Hippocampal formation (tissue), 2 donors: ENCODE results near the gene SOWAHC.
"Not testable (repeated sequence)": the region's sequence is repeated elsewhere in the genome, so short reads cannot be mapped to it uniquely, and the experiment has no call there.

ENCODE experiments used
- DNase-seq, 2 donors: peaks; one replicate each; lab custom pipeline; 2025; lab: John Stamatoyannopoulos, UW

Gene SOWAHC

GRCh38 chr2:109613922-109614714 lies at the start of gene SOWAHC, which contains the start of gene SEPTIN10:
SOWAHC (plus strand) TSS chr2:109614364; CDS start chr2:109614490, 126 bp downstream.
SEPTIN10 (minus strand) TSS chr2:109613966; CDS start chr2:109613827, 139 bp downstream.
- peak; percentile 93 for DNase-seq

GRCh38 chr2:109575373-109575772 lies 38.8 kb upstream of the SOWAHC start:
- no peak for DNase-seq

- DNase-seq, result not testable (repeated sequence)
These were observed 36.5 kb upstream of the SOWAHC start for GRCh38 chr2:109577630-109578029.

- DNase-seq, result no peak
These were observed 31.0 kb upstream of the SOWAHC start for GRCh38 chr2:109582928-109583895.

GRCh38 chr2:109586687-109587086 lies 27.5 kb upstream of the SOWAHC start:
- DNase-seq, result no peak

GRCh38 chr2:109591206-109591605 lies 23.0 kb upstream of the SOWAHC start:
- DNase-seq, result no peak

- no peak for DNase-seq
These were observed 21.3 kb upstream of the SOWAHC start for GRCh38 chr2:109592905-109593304.

GRCh38 chr2:109594246-109594885 lies 19.8 kb upstream of the SOWAHC start:
- DNase-seq, result no peak

- DNase-seq, result no peak
These were observed 18.5 kb upstream of the SOWAHC start for GRCh38 chr2:109595644-109596043.

- DNase-seq, result no peak
These were observed 16.9 kb upstream of the SOWAHC start for GRCh38 chr2:109597283-109597682.

GRCh38 chr2:109601783-109602182 lies 12.4 kb upstream of the SOWAHC start:
- no peak for DNase-seq

- DNase-seq, result no peak
These were observed 11.5 kb upstream of the SOWAHC start for GRCh38 chr2:109602617-109603188.

GRCh38 chr2:109604597-109604996 lies 9.6 kb upstream of the SOWAHC start:
- DNase-seq, result no peak

- no peak for DNase-seq
These were observed 6.4 kb upstream of the SOWAHC start for GRCh38 chr2:109607766-109608165.

- no peak for DNase-seq
These were observed 4.7 kb upstream of the SOWAHC start for GRCh38 chr2:109609352-109610024.

GRCh38 chr2:109611467-109612095 lies 2.6 kb upstream of the SOWAHC start:
- DNase-seq, result no peak

- DNase-seq, result peak in 1 of 2 donors; percentile 68
These were observed 863 bp upstream of the SOWAHC start for GRCh38 chr2:109613081-109613921.

GRCh38 chr2:109614715-109615636 lies 812 bp downstream of the SOWAHC start:
- no peak for DNase-seq
